ENCODE results near the gene NEU3.
A peak's percentile ranks its signal among the peaks of the same experiment; 100 is the strongest.
"Not testable (repeated sequence)": the region's sequence is repeated elsewhere in the genome, so short reads cannot be mapped to it uniquely, and the experiment has no call there.

NEU3 gene, protein sequence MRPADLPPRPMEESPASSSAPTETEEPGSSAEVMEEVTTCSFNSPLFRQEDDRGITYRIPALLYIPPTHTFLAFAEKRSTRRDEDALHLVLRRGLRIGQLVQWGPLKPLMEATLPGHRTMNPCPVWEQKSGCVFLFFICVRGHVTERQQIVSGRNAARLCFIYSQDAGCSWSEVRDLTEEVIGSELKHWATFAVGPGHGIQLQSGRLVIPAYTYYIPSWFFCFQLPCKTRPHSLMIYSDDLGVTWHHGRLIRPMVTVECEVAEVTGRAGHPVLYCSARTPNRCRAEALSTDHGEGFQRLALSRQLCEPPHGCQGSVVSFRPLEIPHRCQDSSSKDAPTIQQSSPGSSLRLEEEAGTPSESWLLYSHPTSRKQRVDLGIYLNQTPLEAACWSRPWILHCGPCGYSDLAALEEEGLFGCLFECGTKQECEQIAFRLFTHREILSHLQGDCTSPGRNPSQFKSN

DNA sequence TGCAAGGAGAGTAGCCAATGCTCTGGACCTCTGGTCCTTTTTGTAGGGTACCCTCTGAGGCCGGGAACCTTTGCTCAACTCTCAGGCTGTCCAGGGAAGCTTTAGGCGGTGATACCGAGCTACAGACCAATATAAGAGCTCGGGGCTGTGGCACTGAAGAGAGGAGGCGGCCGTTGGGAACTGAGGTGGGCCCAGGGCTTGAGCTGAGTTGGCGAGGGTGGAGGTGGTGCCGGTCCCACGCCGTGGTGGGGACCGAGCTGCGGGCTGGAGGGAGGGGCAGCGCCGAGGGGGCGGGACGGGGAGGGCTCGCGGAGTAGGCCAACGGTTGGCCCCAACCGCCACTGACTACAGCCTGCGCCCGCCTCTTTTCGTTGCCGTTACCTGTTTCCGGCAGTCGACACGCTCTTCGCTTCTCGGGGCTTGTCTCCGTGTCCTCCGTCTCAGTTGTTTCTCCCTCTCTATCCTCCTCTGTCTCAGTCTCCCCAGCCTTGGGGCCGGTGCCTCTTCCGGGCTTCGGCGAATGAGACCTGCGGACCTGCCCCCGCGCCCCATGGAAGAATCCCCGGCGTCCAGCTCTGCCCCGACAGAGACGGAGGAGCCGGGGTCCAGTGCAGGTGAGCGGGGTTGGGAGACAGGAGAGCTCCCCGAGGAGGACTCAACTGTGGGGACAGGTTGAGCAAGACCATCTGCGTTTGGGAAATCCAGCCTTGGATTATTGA, at the start of gene NEU3:
TSS of gene NEU3 (plus strand) at position 393 of the 719 bp plus-strand sequence. CDS start at position 521, 128 bp downstream.
- peak; percentile 51 to 64 (median 62) for DNase-seq (ENCODE audit: low read depth in 2 of 3, low spot score in 2 of 3)

- DNase-seq (ENCODE audit: low read depth in 2 of 3, low spot score in 2 of 3): no peak
Observed at GRCh38 chr11:74941492-74941891, 47.2 kb upstream of the NEU3 start.

DNA sequence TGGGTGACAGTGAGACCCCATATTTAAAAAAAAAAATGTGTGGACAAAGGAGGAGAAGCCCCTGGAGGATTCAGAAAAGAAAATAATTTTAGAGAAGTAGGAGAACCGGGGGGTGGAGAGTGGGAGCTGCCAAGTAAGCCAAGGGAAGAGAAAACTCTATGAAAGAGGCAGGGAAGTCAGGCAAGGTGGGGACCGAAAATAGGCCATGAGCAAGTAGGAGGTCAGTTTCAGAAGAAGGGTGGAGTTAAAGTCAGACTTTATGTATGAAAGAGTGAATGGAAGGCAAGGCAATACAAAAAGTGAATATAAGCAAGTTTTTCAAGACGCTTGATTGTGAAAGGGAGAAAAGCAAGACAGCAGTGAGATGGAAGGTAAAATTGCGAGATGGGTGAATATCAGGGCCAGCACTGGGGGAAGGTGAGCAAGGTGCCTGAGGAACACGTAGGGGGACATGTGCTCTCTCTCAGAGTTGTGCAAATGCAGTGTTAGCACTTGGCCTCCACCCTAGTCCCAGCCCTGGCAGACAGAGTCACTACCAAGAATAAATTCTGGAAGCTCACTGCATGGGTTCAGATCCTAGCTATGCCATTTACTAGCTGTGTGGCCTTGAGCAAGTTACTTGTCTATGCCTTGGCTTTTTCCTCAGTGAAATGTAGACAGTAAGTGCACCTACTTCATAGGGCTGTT, 46.5 kb upstream of the NEU3 start:
- no peak for DNase-seq (ENCODE audit: low read depth in 2 of 3, low spot score in 2 of 3)

- DNase-seq (ENCODE audit: low read depth in 2 of 3, low spot score in 2 of 3): no peak
Observed at GRCh38 chr11:74948546-74948897, 40.2 kb upstream of the NEU3 start.

GRCh38 chr11:74948898-74949752, 39.6 kb upstream of the NEU3 start, which contains the start of the genes SPCS2 and XRRA1:
TSS of gene SPCS2 (plus strand) at chr11:74949266. CDS start at chr11:74949286, 20 bp downstream.
TSS of gene XRRA1 (minus strand) at chr11:74949091. CDS start at chr11:74940878, 8,213 bp downstream.
- DNase-seq (ENCODE audit: low read depth in 2 of 3, low spot score in 2 of 3): peak; percentile 83 to 95 (median 93)

DNA sequence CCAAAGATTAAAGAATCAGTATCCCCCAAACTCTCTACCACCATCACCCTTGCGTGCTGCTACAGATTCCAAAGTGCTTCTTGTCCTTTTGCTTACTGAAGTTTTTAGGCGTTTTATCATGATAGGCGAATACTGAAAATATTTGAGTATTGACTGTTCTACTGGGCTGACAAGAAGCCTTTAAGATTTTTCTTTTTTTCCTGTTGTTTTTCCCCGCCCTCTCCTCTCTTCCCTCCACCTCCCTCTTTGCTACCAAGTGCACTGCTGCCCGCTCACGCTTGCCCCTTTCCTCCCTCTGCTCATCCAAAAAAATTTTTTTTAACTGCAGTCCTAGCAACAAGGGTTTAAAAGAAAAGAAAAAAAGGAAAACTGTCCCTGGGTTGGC, 39.0 kb upstream of the NEU3 start:
- no peak for DNase-seq (ENCODE audit: low read depth in 2 of 3, low spot score in 2 of 3)

DNA sequence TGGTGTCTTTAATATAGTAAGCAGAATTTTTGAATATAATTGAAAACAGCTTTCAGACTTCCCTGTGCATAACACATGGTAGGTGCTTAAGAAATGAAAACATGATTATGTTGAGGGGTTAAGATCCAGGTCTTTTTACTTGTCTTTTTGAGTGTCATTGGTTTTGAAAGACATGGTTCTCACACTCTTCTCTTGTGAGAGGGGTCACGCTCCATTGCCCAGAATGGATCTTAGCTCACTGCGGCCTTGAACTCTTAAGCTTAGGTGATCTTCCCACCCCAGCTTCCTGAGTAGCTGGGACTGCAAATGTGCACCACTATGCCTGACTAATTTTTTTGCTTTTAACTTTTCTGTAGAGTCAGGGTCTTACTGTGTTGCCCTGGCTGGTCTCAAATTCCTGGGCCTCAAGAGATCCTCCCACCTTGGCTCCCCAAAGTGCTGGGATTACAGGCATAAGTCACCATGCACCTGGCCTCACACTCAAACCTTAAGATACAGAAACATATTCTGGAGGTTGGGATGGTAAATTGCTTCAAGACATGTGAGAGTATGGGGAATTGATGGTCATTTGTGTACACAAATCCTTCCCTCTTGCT, 38.3 kb upstream of the NEU3 start:
- no peak for DNase-seq (ENCODE audit: low read depth in 2 of 3, low spot score in 2 of 3)

DNA sequence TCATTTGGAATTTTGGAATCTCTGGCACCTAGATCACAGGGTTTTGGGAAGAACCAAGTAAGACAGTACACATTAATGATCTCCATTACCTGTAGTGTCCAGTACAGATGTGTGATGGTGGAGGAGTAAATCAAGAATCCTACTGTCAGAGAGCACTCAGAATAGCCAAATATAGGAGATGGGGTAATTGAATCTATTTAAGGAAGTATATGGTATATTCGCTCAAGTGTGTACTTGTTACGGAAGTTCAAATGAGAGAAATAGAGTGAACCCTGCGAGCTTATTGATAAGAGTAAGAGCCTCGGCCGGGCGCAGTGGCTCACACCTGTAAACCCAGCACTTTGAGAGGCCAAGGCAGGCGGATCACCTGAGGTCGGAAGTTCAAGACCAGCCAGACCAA, 37.5 kb upstream of the NEU3 start:
- DNase-seq (ENCODE audit: low read depth in 2 of 3, low spot score in 2 of 3): no peak

DNA sequence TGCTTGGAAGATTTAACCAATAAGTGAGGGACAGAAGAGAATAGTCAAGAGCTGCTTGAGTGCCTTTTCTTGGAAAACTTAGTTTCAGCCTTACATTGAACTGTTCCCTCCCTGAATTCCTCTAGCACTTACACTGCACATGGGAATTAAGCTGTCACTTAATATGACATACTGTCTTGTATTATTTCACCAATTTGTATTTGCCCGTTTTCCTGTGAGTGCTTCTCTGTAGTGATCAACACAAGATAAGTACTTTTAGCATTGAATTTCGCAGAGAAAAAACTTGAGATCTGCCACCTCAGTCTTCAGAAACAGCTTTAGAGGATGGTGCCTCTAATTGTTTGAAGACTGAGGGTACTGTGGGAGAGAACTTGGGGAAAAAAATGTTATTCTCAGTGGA, 36.0 kb upstream of the NEU3 start:
- no peak for DNase-seq (ENCODE audit: low read depth in 2 of 3, low spot score in 2 of 3)

DNA sequence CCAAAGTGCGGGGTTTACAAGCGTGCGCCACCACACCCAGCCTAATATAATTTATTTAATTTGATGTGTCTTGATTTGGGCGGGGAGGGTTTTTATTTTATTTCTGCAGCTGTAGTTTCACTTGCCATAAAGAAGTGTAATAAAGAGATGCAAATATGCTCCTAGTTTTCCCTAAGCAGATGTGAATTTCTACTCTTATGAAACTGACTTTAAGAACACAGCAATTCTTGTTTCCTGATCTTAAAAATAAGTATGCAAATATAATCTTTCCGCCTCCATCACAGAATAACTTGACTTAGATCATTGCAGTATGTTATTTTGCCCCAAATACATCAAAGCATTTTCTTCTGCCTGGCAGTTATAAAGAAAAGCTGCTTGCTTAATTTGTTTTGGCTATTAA, 35.3 kb upstream of the NEU3 start:
- DNase-seq (ENCODE audit: low read depth in 2 of 3, low spot score in 2 of 3): no peak

DNA sequence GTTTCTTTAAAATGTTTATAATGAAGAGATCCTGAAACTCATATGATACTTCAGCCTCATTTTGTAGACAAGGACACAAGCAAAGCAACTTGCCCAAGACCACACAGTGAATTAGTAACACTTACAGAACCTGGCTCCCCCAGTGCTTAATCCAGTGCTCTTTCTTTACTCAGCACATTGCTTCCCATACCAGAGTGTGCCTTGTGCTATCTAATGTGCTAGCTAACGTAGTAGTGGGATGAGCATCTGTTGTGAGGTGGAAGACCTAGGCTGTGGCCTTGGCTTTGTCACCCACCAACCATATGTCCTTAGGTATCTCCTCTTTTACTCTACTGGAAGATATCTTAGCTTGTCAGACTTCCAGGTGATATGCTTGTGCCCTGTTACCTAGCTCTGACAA, 34.5 kb upstream of the NEU3 start:
- DNase-seq (ENCODE audit: low read depth in 2 of 3, low spot score in 2 of 3): no peak

DNA sequence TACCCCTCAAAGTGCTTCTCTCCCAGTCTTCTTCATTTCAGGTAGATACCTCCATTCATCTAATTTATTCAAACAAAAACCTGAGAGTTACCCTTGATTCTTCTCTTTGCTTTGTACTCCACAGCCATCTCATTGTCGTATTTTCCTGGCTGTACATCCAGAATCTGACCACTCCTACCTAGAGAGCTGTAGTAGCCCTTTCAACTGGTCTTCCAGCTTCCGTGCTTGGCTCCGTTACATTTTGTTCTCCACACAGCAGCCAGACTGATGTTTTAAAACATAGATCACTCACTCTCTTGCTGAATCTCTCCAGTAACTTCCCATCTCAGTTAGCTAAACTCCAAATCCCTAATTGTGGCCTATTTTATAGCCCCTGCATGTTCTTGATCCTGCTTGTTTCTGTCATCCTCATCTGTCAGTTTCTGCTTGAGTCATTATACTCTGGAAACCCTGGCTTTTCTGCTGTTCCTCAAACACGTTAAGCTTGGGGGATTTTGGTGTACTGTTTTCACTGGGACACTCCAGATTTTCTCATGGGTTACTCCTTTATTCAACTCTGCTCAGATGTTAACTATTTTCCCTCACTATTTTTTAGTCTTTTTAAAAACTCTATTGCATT, 32.2 kb upstream of the NEU3 start:
- no peak for DNase-seq (ENCODE audit: low read depth in 2 of 3, low spot score in 2 of 3)

DNA sequence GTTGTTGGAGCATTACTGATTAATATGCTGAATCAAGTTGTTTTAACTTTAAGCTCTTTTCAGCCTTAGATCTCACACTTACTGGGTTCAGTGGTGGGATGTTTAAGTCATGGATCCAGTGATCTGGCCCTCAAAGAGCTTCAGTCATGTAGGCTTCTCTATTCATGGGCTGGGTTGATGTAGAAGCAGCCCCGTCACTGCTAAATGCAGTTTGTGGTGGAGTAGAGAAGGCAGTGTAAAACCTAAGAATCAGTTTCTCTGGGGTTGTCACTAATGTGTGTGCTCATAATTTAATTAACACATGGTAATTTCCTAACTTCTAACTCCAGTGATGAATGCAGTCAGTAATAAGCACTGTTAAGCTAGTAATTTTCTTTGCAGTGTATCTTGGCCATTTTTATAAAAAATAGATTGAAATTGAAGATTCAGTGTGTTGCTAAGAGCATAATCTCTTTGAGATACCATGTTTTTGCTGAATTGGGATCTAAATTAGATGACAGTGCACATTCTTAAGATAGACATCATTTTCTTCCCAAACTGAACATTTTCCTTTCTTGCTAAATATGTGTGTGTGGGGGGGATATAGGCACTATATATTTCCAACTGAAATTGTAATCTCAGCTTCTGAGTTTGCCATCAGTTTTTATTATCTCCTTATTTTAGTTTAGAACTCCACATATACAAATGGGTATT, 30.6 kb upstream of the NEU3 start:
- no peak for DNase-seq (ENCODE audit: low read depth in 2 of 3, low spot score in 2 of 3)

DNA sequence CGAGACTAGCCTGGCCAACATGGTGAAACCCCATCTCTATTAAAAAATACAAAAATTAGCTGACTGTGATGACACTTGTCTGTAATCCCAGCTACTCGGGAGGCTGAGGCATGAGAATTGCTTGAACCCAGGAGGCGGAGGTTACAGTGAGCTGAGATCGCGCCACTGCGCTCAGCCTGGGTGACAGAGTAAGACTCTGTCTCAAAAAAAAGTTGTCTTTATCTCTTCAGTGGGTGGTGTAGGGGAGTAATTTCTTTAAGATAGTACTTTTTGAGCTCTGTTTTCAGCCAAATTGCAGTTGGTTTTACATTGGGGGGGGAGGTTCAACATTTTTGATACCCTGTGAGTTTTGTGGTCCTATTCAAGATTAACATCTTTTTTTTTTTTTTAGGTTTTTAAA, 28.6 kb upstream of the NEU3 start:
- not testable (repeated sequence) for DNase-seq (ENCODE audit: low read depth in 2 of 3, low spot score in 2 of 3)

GRCh38 chr11:74966651-74967050, 22.1 kb upstream of the NEU3 start:
- no peak for DNase-seq (ENCODE audit: low read depth in 2 of 3, low spot score in 2 of 3)

DNA sequence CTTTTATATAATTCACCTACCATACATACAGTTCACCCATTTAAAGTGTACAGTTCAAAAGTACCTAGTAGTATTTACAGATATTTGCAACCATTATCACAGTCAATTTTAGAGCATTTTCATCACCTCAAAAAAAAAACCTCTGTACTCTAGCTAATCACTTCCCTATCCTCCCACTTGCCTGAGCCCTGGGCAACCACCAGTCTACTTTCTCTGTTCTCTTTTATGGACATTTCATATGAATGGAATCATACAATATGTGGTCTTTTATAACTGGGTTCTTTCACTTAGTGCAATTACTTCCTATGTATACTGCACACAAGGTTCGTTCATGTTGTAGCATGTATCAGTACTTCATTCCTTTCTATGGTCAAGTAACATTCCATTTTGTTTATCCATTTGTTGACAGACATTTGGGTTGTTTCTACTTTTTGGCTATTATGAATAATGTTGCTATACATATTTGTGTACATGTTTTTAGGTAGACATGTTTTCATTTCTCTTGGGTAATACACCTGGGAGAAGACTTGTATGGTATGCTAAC, 17.8 kb upstream of the NEU3 start:
- no peak for DNase-seq (ENCODE audit: low read depth in 2 of 3, low spot score in 2 of 3)

DNA sequence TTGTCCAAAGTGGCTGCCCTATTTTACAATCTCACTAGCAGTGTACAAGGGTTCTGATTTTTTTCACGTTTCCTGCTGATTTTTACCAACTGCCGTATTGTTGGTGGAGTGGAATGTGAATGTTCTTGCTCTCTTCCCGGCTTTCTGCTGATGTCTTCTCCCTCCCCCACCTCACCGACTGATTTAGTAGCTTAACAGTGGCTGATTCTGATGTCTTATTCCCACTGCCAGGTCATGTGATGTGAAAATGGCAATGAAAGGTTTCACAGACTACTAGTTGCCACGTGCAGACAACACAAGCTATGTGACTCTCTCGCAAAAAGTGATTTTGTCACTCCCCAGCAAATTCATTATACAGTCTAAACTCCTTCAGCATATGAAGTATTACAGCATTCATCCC, 17.3 kb upstream of the NEU3 start:
- no peak for DNase-seq (ENCODE audit: low read depth in 2 of 3, low spot score in 2 of 3)

- no peak for DNase-seq (ENCODE audit: low read depth in 2 of 3, low spot score in 2 of 3)
Observed at GRCh38 chr11:74978041-74978440, 10.7 kb upstream of the NEU3 start.

GRCh38 chr11:74980634-74981033, 8.1 kb upstream of the NEU3 start:
- no peak for DNase-seq (ENCODE audit: low read depth in 2 of 3, low spot score in 2 of 3)
